Measurements from ENCODE around the gene STK39.
A peak's percentile ranks its signal among the peaks of the same experiment; 100 is the strongest.
"Not testable (repeated sequence)": the region's sequence is repeated elsewhere in the genome, so short reads cannot be mapped to it uniquely, and the experiment has no call there.

STK39 gene

DNA sequence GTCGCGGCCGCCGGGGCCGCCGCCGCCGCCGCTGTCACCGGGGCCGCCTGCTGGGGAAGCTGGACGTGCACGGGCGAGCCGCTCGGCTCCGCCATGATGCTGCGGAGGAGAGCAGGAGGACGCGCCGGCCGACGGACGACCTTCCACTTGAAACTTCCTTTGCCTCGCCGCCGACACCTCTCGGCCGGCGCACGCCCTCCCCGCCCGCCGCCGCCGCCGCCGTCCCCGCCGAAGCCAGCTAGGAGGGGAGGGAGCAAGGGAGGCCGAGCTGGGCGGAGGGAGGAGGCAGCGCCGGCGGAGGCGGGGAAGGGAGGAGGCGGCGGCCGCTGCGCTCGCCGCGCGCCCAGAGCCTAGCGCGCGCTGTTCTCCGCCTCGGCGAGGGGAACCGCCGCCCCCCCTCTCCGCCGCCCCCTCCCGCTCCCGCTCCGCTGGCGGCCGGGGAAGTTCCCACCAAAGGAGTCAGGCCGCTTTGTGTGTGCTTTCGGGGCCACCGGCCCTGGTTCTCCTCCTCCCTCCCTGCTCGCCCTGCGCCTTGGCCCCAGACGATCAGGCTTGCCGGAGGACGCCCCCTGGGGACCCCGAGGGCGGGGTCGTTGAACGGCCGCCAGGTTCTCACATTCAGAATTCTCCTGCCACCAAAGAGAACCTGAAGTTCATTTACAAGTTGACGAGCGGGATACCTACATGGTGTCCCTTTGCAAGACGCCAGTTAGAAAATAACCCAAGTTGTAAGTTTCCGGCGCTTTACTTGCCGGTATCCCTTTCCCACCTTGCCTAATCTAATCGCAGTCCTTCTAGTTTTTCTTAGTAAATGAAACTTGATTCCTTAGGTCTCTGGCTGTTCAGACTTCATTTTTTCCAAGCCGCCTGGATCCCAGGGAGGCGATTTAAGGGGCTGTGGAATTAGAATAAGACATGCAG lies at the start of gene STK39:
Gene STK39 (minus strand): TSS at position 255 of the 921 bp plus-strand sequence. CDS start 160 bp downstream, at position 95.
- DNase-seq (ENCODE audit: low read depth in 2 of 2), result peak; percentile 52 to 80

DNA sequence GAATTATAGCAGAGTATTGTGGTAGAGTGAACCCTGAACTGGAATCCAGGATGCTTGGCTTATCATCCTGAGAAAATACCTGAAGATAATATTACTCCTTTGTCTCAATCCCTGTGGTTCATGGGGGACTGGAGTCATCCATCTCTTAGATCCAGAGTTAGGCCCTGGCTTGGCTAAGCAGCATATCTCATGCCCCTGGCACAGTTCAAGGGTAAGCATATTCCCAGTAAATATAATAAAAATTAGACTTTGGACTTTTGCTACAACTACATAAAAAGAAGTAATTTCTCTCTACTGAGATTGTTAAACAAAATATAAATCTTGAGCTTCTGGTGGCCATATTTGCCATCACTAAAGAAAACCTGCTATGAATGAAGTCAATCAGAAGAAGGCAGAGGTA lies 47.7 kb upstream of the STK39 start:
- DNase-seq (ENCODE audit: low read depth in 2 of 2), result no peak

DNA sequence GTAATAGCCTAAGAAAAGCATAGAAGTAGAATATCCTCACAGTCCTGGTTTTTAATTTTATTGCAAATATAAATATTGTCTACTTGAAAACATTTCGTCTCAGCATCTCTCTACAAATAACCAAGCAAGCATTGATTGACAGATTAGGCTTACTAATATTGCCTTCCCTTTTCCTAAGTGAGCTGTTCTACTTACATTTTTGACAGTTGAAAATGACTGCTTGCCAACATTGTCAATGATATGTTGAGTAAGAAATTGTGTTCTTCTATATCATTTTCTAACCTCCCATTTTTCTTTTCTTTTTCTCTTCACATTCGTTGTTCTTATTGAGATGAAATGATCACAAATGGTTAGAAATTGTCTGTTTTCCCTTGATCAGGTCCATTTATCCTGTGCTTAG lies 47.0 kb upstream of the STK39 start:
- no peak for DNase-seq (ENCODE audit: low read depth in 2 of 2)

DNA sequence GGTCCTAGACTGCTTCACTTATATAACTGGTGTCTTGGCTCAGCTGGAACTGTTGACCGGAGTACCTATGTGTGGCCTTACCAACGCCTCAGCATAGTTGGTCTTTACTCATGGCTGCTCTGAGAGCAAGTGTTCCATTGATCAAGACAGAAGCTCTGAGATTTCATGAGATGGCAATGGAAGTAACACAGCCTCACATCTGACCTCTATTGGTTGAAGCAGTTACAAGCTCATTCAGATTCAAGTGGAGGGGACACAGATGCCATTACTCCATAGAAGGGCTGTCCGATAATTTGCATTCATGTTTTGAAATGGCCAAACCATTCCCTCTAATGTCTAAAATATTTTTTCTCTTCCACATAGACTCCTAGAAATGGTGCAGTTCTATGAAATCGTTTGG lies 46.4 kb upstream of the STK39 start:
- no peak for DNase-seq (ENCODE audit: low read depth in 2 of 2)

DNA sequence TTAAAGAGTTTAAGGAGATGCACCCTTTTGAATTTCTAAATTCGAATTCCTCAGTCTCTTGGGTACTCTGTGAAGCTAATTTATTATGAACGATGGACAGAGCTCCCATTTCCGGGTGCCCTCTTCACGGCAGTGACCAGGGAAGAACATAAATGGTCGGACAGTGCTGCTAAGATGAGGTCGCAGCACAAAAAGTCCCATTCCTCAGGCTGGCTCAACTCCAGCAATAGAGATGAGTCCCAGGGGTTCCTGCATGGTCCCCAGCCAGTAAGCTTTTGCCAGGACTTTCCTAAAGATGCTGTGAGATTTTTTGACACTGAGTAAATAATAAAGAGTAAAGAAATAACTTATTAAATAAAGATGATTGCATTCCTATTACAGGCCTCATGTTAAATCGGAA lies 43.0 kb upstream of the STK39 start:
- no peak for DNase-seq (ENCODE audit: low read depth in 2 of 2)

DNA sequence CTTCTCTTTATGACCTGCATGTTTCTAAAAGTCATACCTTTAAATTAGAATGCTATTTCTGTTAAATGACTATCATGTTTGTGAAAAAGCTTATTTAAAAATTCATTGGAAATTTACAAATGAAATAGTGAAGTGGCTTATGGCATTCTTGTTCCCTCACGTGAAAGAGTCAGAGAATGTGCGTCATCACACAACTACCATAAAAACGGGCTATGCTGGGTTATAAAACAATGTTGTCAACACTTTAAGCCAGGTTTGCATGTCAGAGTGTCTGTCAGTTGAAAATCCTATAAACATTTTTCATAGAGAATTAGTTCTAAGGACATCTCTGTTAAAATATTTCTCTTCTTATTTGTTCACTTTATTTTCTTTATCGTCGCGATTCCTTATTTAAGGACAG lies 42.5 kb upstream of the STK39 start:
- DNase-seq (ENCODE audit: low read depth in 2 of 2), result no peak

DNA sequence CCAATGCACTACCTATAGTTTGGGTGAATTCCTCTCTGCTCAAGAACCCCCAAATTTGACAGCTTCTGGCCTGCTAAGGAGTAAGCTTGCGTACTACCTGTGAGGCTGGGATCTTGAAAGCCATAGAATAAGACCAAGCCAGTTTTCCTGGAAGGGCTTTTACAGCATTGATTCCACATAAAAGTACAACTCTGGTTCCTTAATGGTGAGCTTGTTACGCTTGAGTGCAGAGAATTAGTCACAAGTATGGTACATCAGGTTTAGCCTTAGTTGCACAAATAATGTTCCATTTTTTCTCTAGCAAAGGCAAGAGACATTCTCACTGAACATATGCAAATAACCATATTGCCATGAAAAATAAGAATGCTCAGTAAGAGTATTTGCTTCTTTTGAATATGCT lies 39.1 kb upstream of the STK39 start:
- DNase-seq (ENCODE audit: low read depth in 2 of 2), result no peak

DNA sequence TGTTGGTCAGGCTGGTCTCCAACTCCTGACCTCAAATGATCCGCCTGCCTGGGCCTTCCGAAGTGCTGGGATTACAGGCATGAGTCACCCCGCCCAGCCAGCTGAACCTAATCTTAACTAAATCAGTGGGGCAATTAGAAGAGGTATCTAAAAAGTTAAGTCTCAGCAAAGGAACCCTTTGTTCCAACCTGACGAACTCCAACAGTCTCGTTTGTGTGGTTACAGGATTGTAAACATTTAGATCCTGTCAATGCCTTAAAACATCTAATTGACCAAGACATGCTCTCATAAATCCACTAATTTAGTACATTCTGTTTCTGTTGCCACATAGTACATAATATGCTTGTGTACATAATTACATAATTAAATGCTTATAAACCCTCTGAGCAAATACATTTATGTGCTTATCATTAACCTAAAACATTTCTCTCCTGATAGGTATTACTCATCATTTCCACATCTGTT lies 31.1 kb upstream of the STK39 start:
- DNase-seq (ENCODE audit: low read depth in 2 of 2), result no peak

DNA sequence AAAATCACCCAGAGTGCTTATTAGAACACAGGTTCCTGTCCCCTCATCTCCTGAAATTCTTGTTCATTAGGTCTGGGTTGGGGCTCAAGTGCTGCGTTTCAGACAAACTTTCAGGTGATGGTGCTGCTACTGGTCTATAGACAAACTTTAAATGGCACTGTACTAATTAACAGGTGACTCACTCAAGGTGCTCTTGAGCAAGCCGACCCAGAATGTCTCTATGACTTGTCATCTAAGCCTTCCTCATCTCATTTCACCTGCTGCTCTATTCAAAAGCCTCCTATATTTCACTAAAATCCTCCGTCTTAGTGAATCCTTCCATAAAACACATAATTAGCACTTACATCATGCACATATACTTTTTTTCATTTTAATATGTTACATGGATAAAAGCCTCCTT lies 29.9 kb upstream of the STK39 start:
- DNase-seq (ENCODE audit: low read depth in 2 of 2), result no peak

DNA sequence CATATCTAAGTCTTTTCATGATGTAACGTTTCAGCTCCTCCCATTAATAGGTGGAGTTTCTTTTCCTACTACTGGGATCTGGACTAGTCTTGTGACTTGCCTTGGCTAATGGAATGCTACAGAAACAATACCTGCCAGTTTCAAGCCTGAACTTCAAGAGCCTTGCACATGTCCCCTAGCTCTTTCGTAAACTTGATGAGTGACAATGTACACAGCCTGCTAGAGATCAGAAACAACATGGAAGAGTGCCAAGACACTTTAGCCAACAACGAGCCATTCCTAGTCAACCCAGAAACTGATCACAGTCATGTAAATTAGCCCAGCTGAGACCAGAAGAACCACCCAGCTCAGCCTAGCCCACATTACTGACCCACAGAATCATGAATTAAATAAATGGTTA lies 24.8 kb upstream of the STK39 start:
- DNase-seq (ENCODE audit: low read depth in 2 of 2), result no peak

DNA sequence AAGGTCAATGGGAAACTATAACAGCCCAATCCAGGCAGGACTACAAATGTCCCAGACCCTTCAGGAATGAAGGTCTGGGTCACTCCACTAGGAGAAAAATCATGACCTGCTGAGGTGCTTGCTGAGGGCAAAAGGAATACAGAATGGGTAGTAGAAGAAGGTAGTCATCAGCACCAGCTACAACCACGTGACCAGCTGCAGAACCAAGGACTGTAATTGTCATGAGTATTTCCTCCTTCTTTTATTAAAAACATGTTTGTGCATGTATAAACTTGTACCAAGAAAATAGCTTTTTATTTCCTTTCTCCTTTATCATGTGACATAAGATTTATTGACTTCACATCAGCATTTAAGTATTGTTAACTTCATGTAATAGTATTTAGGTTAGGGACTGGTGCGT lies 15.5 kb upstream of the STK39 start:
- DNase-seq (ENCODE audit: low read depth in 2 of 2), result not testable (repeated sequence)

DNA sequence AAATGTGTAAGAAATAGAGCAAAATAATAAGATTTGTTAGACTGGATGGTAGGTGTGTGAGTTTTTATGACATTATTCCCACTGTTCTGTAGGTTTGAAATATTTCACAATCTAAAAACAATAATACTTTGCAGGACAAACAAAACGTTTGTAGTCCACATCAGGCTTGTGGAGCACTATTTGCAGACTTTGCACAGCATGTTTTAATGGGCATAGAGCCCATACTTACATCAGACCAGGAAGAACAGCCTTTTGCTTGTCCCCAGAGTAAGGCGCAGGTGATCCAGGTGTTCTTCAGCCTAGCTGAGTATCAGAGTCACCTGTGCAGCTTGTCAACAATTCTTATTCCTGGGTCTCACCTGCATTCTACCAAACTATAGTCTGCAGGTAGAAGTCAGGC lies 9.1 kb upstream of the STK39 start:
- no peak for DNase-seq (ENCODE audit: low read depth in 2 of 2)

DNA sequence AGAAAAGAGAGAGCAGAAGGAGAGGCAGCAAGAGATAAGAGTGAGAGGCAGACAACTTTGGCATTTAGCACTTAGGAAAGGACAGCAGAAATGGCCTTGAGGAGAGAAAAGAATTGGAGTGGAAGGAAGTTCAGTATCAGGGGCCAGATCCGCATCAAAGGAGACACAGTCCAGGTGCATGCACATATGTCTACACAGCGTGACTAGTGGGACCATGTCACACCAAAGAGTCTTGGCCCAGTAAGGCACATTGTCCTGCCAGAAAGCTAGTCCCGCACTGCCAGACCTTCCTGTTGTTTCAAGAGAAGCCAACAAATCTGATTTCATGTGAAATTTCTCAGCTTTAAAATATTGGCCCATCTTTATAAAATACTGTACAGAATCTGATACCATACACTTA lies 8.5 kb upstream of the STK39 start:
- DNase-seq (ENCODE audit: low read depth in 2 of 2), result no peak

DNA sequence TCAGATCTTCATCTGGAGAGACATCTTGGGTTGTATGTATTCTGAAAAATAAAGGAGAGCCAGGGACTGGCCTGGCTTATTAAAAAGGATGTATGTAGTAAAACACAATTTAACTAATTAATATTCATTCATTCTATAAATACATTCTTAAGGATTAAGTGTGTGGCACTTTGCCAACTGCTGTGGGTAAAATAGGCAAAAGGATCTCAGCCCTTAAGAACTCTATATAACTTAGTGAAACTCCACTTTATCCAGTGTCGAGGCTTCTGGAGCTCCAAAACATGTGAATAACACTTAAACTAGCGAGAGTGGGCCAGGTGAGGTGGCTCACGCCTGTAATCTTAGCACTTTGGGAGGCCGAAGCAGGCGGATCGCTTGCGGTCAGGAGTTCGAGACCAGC lies 7.7 kb upstream of the STK39 start:
- DNase-seq (ENCODE audit: low read depth in 2 of 2), result no peak

DNA sequence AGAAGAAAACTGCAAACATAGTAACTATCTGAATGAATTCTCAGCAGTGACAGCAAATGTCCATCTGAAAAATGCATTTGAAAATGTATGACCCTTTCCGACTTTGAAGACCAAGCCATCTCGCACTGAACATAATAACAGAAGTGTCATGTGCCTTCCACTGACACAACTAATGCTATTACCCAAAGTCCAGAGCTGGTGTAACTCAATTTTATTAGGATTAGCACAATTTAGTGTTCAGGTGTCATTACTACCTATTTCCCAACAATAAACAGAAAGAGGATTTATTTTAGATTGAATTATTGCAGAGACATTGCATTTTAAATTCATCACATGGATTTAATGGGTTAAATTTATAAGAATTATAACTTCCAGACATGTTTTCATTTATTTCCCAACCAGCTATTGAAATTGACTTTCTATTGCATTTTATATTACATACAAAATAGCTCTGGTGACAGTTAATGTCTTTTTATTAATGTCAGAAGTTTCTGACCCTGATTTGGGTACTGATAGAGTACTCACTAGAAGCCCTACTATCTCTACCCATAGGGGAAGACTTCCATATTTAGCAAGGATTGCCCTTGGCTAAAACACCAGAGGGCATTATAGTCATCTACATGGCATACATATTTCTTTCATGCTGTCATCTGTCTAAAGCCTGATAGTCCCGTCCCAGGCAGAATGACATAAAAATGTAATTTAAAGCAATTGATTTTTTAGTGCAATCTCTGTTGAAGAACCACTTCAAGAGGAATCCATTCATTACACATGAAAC lies 7.0 kb upstream of the STK39 start:
- DNase-seq (ENCODE audit: low read depth in 2 of 2), result no peak

DNA sequence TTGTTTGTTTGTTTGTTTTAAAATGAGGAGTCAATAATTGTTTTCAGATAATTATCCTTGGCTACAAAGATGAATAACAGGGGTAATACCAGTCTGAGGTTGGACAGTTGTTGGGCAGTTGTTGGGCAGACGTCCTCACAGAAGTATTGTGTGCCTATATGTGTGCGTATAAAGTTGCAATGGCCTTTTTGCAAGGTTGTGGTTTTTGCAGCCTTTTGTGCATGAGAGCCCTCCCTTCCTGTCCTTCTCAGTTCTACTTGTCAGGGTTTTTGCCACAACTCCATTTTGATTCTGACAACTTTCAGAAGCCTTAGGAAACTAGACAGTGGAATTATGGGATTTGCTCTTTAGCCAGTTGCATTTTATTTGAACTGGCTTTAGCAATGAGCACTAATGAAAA lies 6.0 kb upstream of the STK39 start:
- DNase-seq (ENCODE audit: low read depth in 2 of 2), result no peak

DNA sequence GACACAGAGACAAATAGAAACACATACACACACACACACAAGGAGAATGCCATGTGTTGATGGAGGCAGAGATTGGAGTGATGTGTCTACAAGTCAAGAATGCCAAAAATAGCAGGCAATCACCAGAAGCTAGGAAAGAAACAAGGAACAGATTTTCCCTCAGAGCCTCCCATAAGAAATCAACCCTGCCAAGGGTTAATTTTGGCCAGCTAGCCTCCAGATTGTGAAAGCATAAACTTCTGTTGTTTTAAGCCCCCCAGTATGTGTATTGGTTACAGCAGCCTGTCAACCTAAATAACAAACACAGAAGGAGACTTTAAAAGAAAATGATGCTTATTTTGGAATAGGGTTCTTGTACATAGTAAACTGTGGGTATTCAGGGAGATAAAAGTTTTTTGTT lies 5.6 kb upstream of the STK39 start:
- no peak for DNase-seq (ENCODE audit: low read depth in 2 of 2)

DNA sequence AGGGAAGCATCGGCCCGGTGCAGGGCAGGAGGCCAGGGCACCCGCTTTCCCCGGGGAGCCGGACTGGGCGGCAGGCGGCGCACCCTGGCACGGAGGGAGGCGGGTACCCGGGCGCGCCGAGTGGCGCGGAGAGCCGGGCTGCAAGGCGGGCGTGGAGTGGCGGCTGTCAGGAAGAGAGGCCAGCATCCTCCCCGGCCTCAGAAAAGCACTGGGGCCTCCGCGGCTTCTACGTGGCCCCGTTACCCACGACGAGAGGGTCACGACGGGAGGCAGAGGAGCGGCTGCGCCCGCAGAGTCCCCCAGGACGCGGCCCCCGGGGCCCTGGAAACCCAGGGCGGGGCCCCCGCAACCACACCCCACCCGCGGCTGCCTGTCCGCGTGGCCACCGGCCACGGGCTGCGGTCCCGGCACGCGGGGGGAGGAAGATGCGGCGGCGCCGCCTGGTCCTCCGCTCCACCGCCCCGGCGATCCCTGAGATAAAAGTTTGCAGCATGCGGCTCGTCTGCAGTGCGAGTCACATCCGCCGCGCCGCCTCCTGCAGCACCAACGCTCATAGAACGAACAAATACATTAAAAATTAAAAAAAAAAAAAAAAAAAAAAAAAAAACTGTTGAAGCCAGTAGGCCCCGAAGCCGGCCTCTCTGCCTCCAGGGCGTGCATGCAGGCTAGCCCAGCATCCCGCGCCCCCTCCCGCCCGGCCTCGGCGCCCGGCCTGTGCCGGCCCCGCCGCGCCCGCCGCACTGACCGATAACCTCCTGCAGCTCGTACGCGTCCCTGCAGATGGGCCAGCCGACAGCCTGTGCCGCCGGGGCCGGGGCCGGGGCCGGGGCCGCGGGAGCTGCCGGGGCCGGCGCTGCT lies 683 bp downstream of the STK39 start:
- DNase-seq (ENCODE audit: low read depth in 2 of 2), result peak; percentile 66 to 74

DNA sequence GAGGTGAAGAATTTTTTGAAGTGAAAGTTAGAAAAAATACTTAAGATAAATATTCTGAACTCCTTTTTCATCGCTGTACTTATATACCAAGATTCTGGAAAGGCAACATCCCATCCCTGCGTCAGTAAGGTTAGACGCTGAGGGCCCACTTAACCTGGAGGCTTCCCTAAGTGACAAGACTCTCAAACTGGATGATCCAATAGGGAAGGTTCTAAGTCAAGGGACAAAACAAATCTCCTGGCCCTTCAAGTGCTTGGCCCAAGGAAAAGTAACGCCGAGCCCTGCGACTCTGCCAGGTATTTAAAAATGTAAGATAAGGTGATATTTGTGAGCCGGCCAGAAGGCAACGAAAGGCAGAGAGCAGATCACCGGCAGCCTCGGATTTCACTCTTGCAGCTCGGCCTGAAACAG lies 1.3 kb downstream of the STK39 start:
- DNase-seq (ENCODE audit: low read depth in 2 of 2), result no peak

DNA sequence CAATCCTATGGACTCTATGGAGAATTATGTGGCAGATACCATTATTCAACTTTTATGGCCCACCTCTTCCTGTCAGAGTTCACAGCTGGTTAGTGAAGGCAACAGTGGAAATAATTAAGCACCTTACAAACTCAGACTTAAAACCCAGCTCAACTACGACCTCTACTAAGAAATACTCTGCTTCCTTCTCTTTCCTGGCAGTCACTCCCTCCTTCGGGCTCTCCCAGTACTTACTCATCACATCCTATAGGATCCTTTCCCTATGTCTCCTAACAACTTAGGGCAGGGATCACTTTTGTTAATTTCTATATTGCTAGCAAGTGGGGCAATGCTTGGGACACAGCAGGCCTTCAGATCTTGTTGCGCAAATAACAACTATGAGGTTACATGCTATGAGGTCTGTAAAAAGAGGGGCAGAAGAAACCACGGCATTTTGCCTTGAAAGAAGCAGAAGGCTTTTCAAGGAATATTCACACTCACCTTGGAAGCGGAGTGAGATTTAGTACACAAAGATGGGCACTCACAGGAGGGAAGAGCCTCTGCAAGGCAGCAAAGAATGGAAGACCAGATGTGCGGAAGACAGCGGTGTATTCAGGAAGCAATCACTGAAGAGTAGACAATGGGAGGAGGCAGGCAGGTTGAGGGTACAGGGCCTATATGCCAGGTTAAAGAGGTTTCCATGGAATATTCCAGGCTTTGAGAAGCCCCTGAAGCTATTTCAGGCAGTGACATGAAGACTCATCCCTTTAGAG lies 2.1 kb downstream of the STK39 start:
- no peak for DNase-seq (ENCODE audit: low read depth in 2 of 2)

DNA sequence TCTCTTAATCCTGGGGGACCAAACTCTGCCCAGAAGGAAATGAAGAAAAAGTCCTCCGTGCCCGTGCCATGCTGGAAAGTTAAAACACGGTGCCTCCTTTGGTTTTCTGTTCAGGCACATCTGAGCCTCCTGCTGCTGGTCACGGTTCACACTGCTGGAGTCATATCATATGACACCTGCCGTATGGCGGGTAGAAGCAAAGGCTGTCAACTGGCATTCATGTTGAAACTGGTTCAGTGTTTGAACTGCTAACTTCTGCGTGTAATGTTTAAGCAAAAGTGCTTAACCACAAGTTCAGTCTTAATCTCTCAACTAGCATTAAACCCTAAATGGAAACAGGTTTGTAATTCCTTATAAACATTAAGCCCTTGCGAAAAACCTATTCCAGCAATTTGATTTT lies 3.1 kb downstream of the STK39 start:
- peak; percentile 23 for DNase-seq (ENCODE audit: low read depth in 2 of 2)
